Skeletal muscle cell (primary cell): ENCODE data around the gene COLEC12.
"Not testable (repeated sequence)": the region's sequence is repeated elsewhere in the genome, so short reads cannot be mapped to it uniquely, and the experiment has no call there.

Experiments used
- DNase-seq: peaks from one replicate; pipeline ENCODE4 v3.0.0-alpha.2; 2010; ENCODE audit warnings: low read depth
- H3K4me3 ChIP-seq: 2 replicates; pipeline ENCODE4 v1.5.1; 2011; ENCODE audit warnings: low read depth, mild to moderate bottlenecking, control low read depth, low read length, moderate library complexity

Gene COLEC12

DNA sequence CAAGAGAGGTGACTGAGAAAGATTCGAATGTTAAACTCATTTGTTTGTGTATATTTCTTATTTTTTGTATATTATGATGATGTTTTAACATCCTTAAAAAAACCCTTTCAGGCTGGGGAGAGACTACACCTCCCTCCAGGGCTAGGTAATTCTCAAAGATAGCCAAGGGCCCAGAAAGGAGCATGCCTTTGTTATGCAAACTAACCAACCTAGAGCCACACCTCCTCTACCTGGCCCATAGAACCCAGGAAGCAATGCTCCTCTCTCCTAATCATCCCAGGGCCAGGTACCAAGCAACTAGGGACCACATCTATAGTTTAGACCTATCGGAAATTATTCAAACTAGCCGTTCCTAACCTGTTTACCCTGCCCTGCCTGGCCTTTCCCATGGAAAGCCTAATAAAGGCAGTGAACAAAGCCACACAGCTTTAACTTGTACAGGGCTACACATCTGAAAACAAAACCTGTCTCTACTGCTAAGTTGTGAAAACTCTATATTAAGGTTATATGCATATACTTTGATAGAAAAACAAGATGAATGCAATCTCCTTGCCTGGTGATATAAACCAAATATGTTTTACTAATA is 79.7 kb downstream of the COLEC12 start:
- no peak overlapping the region for H3K4me3 ChIP-seq
- no peak for DNase-seq

DNA sequence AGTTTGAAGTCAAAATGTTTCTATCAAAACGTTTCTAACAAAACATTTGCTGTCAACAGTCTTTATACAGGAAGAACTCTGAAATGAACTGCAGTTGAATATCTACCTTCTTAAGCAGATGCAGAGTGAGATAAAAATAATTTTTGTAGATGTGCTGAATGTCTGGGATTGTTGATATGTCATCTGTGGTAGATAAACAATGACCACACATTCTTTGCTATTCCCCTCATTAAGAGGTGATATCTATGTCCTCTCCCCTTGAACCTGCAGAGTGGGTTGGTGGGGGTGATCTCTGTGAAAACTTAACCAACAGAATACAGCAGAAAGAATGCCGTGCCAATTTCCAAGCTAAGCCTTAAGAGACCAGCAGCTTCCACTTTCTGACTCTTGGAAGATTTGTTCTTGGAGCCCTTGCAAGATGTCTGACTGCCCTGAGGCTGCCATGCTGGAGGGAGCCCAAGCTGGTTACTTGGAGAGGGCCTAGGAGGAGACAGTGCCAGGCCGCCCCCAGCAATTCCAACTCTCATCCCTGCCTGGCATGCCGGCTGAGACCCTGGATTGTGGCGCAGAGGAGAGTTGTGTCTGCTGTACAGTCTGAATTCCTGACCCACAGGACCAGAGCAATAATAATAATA is 80.8 kb downstream of the COLEC12 start:
- DNase-seq: no peak

DNA sequence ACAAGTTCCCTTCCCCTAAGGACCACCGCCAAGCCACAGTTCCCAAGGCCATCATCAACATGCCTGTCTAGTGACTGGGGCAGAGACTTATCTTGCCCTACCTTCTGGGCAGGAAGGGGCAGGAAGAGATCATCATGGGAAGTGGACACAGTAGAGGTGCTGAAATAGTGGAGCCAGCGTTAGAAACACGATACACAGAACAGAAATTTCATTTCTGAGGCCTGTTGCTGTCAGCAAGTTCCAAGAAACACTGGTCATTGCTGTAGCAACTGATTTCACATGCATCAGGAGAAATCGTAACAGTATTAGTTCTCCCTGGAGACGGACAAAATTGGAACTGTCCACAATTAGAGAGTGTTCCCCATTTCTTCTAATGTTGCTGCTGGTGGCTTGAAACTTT is 83.0 kb downstream of the COLEC12 start:
- no peak for DNase-seq
- H3K4me3 ChIP-seq: no peak overlapping the region

More for the DNA sequence above, 80.8 kb downstream of the COLEC12 start:
- no peak overlapping the region for H3K4me3 ChIP-seq

DNA sequence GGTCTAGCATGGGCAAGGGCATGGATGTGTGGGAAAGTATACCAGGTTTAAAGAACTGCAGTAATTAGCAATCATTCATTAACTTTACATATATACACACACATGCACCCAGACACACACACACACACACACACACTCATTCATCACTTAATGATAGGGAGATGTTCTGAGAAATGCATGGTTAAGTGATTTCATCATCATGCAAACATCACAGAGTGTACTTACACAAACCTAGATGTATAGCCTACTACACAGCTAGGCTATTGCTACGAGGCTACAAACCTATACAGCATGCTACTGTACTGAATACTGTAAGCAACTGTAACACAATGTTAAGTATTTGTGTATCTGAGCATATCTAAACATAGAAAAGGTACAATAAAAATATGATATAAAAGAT is 83.6 kb downstream of the COLEC12 start:
- DNase-seq: no peak
- H3K4me3 ChIP-seq: no peak overlapping the region

DNA sequence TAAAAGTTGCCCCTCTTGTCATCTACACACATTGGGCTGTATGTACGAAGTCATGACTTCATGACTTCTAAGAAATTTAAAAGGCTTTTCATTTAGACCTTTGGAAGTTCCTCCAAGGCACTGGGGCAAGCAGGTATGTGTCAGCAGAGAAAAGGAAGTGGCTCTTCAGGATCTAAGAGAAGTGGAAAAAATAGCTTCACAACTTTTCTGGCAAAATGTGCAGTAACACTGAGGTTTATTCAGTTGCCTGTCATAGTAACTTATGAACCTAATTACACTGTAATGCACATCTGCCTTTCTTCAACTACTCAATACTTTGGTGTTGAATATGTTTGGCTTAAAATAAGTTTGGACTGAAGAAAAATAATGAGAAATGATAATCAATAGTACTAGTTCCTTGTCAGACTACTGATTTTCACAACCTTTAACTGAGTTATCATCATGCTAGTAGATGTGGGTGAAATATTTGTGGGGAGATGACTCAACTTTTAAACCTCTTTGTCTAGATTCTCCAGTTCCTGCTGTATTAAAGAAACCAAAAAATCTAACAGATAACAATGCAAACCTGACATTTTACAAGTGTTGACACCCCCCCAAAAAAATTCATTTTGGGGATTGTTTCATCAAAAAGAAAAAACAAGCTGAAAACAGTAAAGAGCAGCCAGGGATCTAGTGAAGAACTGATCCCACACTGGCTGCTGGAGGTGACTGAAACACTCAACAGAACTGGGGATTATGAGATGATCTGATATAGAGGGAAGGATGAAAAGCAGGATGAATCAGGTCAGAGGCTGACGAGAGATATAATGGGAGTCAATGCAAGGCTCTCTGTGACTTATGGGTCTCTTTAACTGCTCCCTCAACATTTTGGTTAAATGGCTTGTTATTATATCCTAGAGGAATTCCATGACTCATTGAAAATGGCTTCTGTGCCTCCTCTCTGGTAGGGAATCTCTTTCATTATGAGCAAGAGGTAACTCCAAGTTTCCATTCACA is 84.6 kb downstream of the COLEC12 start:
- no peak for DNase-seq
- H3K4me3 ChIP-seq: no peak overlapping the region

DNA sequence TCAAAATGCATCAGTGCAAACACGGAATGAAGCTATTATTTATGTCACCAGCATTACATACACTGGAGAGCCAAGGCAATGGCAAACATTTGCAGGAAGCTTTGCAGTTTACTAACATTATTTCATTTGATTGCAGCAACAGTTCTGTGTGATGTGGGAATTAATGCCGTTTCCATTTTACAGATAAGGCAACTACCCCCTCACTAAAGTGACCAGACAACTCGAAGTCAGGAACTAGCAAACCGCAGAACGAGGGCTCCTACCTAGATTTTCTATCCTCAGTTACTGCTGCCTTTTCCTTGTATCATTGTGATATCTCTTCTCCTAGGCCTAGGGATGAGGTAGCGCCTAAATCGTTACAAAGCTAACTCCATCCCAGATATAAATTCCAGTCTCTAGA is 85.5 kb downstream of the COLEC12 start:
- no peak for DNase-seq
- H3K4me3 ChIP-seq: no peak overlapping the region

DNA sequence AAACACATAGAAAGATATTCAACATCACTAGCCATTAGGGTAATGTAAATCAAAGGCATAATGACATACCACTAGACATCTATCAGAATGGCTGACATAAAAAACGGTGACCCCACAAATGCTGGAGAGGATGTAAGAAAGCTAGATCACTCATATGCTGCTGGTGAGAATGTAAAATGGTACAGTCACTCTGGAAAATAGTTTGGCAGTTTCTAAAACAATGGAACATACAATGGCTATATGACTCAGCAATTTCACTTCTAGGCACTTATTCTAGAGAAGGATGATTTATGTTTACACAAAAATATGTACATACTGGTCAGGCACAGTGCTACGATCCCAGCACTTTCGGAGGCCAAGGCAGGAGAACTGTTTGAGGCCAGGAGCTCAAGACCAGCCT is 87.3 kb downstream of the COLEC12 start:
- DNase-seq: no peak
- no peak overlapping the region for H3K4me3 ChIP-seq

DNA sequence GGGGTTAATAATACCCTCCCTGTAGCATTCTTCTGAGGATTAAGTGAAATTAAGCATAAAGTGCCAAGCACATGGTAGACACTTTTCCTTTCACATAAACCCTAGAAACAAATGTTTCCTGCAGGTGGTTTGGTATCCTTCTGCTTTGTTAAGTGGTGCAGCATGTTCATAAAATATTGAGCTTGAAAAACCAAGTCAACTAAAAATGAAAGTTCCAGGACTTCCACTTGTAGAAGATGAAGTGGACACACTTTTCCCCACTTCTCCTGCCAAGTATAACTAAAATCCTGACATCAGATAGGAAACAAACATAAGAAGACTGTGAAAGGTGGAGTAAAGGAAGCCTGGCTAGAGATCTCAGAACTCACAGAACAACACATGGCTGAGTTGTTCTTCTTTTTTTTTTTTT is 90.5 kb downstream of the COLEC12 start:
- DNase-seq: no peak
- no peak overlapping the region for H3K4me3 ChIP-seq

DNA sequence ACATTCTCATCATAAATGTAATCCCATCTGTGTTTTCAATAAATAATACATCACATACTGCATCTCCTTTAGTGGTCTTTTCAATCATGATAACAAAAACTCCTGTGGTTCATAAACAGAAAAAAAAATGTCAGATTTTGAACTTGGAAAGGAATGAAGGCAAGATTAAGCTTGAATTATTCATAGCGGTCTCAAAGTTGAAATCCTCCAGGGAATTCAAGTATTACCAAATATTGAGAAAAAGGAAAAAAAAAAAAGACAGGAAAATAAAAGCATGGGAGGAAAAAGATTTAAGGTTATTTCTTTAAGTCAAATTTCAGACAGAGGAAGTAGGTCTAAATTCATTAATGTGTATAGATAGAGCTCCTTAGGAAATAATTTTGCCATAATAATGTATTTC is 92.1 kb downstream of the COLEC12 start:
- DNase-seq: no peak
- no peak overlapping the region for H3K4me3 ChIP-seq

DNA sequence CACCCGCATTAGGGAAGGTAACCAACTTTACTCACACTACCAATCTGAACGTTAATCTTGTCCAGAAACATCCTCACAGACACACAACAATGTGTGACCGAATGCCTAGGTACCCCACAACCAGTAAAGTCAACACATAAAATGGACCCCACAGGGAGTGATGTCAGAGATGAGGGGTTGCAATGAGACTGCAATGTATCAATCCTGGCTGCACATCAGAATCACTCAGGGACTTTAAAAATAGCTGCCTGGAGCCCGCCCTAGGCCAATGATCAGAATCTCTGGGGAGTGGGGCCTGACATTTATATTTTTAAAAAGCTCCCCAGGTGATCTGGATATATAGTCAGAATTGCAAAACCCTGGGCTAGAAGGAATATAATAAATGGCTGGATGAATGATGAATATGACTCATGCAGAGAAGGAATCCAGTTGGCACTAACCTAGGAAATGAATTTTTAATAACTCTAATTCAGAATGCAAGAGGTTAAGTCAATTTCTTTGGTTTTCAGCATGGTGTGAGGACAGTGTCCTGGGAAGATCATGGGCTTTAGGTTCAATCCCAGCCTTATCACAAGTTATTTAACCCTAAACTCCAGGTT is 92.8 kb downstream of the COLEC12 start:
- no peak overlapping the region for H3K4me3 ChIP-seq
- no peak for DNase-seq

DNA sequence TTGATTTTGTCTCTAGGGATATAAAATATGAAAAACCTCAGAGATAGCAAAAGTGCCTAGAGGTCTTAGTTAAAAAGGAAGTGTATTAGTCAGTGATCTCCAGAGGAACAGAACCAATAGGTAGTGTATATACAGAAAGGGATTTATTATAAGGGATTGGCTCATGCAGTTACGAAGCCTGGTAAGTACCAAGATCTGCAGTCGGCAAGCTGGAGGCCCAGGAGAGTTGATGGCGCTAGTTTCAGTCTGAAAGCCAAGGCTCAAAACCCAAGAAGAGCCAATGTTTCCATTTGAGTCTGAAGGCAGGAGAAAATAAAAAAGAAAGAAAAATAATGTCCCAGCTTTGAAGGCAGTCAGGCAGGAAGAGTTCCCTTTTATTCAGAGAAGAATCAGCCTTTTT is 93.3 kb downstream of the COLEC12 start:
- DNase-seq: no peak
- no peak overlapping the region for H3K4me3 ChIP-seq

DNA sequence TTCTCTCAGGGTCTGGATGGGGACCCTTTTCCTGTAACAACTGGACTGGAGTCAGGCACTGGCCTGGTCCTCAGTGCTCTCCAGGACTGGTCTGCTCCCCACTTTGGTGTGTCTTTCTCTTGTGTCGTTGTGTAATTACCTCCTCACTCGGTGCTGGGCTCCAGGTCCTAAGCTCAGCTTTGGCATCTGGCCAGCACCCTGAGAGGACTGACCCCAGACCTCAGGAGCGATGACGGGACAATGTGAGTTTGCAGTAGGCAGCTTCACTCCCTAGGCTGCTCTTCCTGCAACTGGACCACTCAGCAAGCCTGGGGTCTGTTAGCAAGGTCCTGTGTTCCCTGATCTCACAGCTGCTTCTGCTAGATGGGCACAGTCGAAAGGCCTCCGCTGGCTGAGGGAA is 93.8 kb downstream of the COLEC12 start:
- no peak overlapping the region for H3K4me3 ChIP-seq
- DNase-seq: no peak

DNA sequence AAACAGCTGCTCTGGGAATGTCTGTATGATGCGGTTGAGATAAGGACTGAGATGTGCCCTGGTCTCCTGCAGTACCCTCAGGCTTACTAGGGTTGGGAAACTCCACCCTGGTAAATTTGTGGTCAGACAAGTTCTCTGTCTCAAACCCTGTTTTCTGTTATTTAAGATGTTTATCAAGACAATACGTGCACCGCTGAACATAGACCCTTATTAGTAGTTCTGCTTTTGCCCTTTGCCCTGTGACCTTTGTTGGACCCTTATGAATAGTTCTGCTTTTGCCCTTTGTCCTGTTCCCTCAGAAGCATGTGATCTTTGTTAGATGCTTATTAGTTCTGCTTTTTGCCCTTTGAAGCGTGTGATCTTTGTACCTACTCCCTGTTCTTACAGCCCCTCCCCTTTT is 95.5 kb downstream of the COLEC12 start:
- DNase-seq: not testable (repeated sequence)

DNA sequence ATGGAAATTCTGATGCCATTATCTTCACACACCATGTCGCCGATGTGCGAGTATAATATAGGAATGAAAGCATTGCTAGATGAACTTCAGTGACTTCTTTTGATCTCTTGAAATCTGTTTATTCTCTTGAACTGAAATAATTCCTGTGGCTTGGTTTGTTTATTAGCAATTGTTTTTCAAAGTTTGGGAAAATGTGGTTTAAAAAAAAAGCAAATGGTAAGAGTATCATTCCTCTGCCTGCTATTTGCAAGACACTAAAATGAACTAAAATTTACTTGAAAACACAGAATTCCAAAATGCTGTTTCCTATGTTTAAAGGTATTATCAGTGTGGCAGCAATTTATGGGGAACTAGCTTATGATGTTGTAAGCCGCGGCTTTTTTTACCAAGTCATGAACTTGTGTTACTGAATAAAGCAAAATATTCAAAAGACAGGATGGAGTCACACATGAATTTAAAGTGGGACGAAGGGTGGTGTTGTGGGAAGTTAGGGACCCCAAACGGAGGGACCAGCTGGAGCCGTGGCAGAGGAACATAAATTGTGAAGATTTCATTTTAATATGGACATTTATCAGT is 96.4 kb downstream of the COLEC12 start:
- no peak overlapping the region for H3K4me3 ChIP-seq
- no peak for DNase-seq

More for the DNA sequence above, 95.5 kb downstream of the COLEC12 start:
- not testable (repeated sequence) for H3K4me3 ChIP-seq

DNA sequence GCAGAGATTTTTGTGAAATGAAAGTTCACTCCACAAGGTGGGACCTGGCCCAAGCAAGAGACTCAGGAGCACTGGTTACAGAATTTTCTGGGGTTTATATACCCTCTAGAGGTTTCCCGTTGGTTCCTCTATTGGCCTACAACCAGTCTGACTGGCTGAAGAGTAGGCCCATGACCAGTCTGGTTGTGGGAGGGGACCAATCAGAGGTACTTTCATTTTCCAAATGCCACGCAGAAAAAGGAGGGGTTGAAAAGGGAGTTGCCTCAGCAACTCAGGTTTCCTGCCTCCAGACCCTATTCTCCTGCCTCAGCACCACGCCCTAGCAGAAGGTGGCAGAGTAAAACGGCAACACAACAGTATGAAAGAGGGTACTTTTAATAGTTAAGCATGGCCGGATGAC is 98.4 kb downstream of the COLEC12 start:
- H3K4me3 ChIP-seq: no peak overlapping the region
- DNase-seq: no peak

DNA sequence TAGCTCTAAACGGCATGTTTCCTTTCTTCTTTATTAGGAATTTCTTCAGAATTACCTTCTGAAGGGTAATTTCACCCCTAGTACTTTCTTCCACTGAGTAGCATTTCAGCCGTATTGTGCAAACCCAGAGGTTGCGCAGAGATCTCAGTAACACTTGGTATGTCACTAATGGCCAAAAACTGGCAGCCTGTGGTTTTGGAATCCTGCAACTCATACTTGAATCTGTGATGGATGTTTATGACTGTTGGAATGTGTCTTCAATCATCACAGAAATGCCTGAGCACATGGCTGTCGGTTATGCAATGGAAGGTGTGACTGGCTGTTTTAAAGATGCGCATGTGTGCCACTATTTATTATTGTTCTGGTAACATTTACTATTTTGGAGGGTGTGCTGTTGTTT is 100.0 kb downstream of the COLEC12 start:
- no peak for DNase-seq
- no peak overlapping the region for H3K4me3 ChIP-seq

DNA sequence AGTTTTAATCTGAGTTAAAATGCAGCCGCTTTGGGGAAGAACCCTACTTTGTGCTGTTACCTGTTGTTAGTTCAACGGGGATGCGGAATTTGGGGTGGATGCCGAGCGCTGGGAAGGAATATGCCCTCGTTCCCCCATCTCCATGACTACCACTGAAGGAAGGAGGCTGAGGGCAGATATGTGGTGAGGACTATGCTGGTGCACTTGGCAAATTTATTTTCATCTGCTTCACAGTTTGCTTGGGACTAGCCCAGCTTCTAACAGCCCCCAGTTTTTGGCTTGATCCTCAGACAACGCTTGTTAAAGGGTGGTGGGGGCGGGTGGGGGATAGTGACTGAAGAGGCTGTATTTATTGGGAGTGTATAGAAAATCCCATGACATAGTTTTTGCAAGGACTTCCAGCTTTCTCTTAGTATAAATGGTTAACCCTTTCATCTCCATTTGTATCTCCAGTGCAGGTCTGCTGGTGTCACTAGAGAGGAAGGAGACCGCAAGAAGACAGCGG is 100.8 kb downstream of the COLEC12 start:
- no peak overlapping the region for H3K4me3 ChIP-seq
- no peak for DNase-seq

DNA sequence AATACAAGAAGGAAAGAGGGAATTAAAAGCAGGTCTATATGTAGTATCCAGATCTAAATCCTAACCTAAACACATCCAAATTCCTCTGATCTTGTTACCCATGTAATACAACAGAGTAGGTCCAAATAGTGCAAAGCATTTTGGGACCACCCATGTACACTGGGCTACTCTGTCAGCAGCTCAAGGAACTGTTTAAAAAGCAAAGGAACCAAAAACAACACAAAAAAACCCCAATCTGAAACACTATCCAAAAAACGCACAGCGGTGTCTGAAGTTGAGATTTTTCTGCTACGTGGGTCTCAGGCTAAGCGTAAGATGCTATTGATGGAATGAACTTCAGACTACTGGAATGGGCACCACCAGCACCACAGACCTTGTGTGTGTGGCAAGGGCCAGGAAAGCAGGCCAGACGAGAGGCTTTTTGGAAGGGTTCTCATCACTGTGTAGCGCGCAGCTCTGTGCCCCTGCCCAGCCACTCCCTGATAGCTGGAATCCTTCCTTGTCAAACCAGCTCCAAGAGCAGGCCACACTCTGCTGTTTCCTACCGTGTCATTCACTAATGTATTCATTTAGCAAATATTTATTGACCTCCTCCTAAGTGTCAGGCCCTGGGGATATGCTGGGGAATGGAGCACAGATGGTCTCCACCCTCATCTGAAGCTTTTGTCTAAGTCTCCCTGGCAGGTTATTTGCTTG is 101.4 kb downstream of the COLEC12 start:
- no peak for DNase-seq
- H3K4me3 ChIP-seq: no peak overlapping the region

DNA sequence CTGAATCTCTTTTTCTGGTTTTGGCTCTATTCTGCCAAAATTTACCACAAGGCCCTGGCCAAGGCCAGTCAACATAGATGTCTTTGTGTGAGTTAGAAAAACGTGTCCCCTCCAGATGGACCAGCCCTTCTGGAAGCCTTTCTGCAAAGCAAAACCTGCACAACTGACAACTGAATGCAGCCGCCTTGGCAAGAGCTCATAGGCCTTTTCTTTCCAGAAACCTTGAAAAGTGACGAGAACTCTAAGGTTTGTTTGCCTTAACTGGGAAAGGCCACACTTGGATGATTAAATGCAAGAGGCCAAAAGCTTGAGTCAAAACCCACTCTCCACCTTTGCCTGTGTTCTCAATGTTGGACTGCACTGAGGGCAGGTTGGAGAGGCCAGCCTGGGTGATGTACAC is 103.9 kb downstream of the COLEC12 start:
- H3K4me3 ChIP-seq: no peak overlapping the region
- no peak for DNase-seq
